ENCODE data around the gene KRT74.

The KRT74 gene

DNA sequence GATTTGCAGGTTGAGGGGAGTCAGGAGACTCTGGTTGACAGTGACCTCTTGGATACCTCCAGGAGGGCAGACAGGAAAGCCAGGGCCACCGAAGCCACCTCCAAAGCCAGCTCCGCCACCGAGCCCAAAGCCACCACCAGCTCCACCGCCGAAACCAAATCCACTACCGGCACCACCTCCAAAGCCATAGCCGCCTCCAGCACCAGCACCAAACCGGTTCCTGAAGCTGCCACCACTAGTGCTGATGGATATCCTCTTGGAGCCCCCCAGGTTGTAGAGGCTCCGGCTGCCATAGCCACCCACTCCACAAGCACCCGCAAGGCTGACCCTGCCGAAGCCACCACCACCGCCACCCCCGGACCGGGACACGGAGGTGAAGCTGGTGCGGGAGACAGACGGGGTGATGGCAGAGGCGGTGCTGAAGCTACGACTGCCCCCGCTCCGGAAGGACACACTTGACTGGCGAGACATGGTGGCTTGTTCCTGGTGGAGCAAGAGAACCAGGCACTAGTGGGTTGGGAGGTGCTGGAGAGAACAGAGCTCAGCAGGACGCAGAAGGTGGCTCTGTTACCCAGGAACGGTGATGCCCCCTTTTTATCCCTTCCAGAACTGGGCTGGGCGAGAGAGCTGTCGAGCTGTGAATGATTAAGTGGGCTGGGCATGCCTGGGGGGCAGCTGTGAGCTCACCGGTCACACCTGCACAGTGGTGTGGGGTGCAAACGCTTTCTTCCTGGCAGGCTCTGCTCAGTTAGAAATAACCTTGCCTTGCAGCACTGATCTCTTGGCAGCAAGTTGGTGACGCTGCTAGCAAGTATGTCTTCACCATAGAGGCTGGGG lies 53.6 kb downstream of the KRT74 start, which contains the start of gene KRT5:
KRT5 (minus strand) TSS at position 569 of the 837 bp plus-strand sequence; CDS start at position 471, 98 bp downstream.
- peak; percentile 89 for DNase-seq (ENCODE audit: low spot score)

DNA sequence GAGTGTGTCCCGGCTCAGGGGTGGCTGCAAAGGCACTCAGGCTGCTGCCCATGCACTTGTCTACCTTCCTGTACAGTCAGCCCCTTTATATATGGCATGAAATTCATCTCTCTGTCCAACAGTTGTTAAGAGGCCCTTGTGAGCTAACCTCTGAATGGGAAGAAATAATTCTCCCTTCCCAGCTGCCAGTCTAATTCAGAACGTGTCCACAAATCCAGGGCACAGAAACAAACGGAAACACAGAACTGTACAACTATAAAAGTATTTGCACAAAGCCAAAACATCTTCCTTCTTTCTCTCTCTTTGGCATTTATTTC lies 54.3 kb downstream of the KRT74 start:
- no peak for DNase-seq (ENCODE audit: low spot score)

DNA sequence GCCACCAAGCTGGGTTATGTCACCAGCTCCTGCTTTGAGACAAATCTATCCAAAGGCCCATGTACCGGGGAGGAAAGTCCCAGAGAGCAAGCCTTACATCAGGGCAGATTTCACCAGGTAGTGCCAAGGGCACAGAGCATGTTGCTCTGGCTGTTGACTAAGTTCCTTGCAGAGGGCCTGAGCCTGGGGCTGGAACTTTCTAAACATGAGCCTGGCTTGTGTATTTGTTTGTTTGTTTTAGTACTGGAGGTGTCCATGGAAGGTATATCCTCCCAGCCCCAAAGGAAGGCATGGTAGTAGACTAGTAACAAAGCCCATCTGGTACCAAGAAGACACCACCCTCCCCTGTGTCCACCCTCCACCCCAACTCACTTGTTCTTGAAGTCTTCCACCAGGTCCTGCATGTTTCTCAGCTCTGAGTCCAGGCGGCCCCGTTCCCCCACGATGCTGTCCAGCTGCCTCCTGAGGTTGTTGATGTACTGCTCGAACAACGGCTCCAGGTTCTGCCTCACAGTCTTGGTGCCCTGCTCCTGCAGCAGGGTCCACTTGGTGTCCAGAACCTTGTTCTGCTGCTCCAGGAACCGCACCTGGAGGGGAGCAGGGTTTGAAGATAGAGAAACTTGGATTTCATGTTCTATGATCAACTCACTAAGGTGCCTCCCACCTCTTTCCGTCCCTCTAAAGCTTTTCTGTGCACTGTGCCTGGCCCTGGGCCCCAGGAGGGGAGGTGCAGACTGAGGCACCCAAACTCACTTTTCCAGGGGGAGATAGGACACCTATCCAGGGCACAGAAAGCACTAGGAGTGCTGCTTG lies 54.9 kb downstream of the KRT74 start:
- no peak for DNase-seq (ENCODE audit: low spot score)

DNA sequence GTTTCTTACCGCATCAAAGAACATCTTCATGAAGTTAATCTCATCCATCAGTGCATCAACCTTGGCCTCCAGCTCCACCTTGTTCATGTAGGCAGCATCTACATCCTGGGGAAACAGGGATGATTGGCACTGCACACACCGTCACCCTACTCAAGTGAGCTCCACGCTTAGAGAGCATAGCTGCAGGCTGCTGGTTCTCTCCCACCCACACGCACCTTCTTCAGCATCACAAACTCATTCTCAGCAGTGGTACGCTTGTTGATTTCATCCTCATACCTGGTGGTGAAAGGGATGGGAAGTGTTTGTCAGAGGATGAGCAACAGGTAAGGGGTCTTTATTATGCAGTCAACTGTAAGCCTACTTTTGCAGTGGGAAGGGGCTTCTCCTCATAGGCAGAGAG lies 55.8 kb downstream of the KRT74 start:
- no peak for DNase-seq (ENCODE audit: low spot score)

DNA sequence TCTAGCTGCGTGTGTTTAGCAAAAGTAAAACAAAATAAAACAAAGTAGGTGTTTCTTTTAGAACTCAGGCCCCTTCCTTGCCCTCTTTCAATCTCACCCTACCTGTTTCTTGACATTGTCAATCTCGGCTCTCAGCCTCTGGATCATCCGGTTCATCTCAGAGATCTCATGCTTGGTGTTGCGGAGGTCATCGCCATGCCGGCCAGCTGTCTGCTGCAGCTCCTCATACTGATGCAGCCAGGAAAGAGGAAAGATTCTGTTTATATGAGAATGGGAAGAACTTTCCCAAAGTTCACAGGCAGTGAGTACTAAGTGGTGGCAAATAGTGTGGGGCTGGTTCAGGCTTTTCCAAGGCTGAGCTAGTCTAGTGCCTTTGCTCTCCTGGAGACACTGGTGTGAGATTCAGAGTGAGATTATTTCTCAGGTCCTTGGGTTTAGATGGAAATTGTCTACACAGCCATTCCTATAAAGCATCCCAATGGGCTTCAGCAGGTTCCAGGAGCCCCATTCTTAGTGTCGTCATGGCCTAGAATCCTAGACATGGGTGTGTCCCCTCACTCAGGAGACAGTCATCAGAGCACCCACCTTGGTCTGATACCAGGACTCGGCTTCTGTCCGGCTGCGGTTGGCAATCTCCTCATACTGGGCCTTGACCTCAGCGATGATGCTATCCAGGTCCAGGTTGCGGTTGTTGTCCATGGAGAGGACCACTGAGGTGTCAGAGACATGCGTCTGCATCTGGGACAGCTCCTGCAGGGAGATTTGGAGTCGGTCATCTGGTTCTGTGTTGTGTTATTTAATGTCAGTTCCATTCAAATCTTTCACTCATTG lies 56.4 kb downstream of the KRT74 start:
- DNase-seq (ENCODE audit: low spot score): no peak

DNA sequence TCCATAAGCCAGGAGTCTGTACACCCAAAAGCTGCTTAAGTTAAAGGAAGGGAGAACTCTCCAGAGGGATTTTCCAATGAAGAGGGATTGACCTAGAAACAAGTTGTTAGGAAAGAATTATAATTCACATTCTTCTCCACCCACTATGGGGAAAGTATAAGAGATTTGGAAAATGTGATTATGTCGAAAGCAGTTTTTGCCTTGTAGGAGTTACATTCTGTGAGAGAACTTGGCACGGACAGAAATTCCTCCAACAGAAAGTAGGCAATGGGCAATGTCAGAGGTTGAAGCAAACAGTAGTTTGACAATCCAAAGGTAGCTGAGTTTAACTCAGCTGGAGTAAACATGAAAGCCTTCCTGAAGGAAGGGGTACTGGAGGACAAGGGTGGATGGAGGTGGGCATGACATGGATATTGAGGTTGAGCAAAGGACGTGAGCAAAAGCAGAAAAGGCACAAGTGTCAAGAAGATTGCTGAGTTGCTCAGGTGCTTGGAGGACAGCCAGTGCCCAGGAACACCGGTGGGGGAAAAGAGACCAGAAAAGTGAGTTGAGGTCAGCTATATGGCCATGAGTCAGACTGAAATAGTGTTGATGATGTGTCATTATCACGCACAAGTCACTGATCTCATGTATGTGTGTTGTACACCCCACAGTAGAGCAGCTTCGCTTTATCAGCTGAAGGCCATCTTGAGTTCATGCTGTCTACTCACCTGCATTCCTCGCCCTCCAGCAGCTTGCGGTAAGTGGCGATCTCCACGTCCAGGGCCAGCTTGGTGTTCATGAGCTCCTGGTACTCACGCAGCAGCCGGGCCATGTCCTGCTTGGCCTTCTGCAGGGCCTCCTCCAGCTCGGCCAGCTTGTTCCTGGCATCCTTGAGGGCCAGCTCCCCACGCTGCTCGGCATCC lies 57.5 kb downstream of the KRT74 start:
- DNase-seq (ENCODE audit: low spot score): peak; percentile 60

Measured in SW480 (cell line).